K562 (cell line): ENCODE results near the gene UBN1. TPM values are rescaled to one million over a fixed set of nuclear protein-coding genes. Genes with fewer than 3 reads are reported as not detected.

Experiments
- MYC ChIP-seq, 2 experiments: fragments of 250-450 bp in 1 of 2; sonication (Bioruptor Pico) in 1 of 2; IDR thresholded peaks; 2 replicates each; pipeline versions ENCODE4 v1.5.1 to v1.6.1; 2012 to 2021; ENCODE audit warnings: low read depth in 2 of 2, borderline replicate concordance in 1 of 2, improper control_type of control experiment in 1 of 2, low read length in 1 of 2, mild to moderate bottlenecking in 1 of 2, moderate library complexity in 1 of 2
- TCF7L2 ChIP-seq: fragments of 150-350 bp; IDR thresholded peaks from 2 replicates; pipeline ENCODE4 v1.6.1; 2016; ENCODE audit warnings: low read depth, mild to moderate bottlenecking, low read length, moderate library complexity
- ZBTB7A ChIP-seq: IDR thresholded peaks from 2 replicates; pipeline ENCODE4 v1.6.1; 2011; ENCODE audit warnings: low read depth, mild to moderate bottlenecking, low read length, moderate library complexity, borderline replicate concordance; ENCODE audit not compliant: control insufficient read depth
- polyA plus RNA-seq, 8 experiments: library from polyadenylated mRNA; depleted of rRNA in 4 of 8; stranded (reverse) in 5 of 8; unstranded in 3 of 8; fragments of >200 nt; fragmentation: Nextera tagmentation in 2 of 8; fragmentation: Illumina TruSeq in 1 of 8; extraction: Ambion mirVana in 2 of 8; extraction: Trizol in 1 of 8; gene quantifications; 2 replicates each; pipeline versions ENCODE4 v1.2.1 to v1.2.3, GENCODE V29; 2011 to 2014; ENCODE audit warnings: inconsistent platforms in 1 of 8, missing spikeins in 1 of 8
- total RNA-seq, 7 experiments: library from RNA; depleted of rRNA in 6 of 7; stranded (reverse); fragments of >200 nt in 6 of 7; fragmentation: Illumina TruSeq in 2 of 7; extraction: Trizol in 2 of 7; gene quantifications; 2 replicates each; pipeline versions ENCODE4 v1.2.1 to v1.2.3, GENCODE V29; 2011 to 2021; ENCODE audit warnings: low replicate concordance in 1 of 7
- TF ChIP-seq, protein P1 (sequence below), 2 experiments: fragments of 450-650 bp; formaldehyde crosslinking in 1 of 2; IDR thresholded peaks; 2 replicates each; pipeline versions ENCODE4 v1.4.0 to v1.6.1; 2014 to 2020; ENCODE audit warnings: mild to moderate bottlenecking in 2 of 2, borderline replicate concordance in 1 of 2, low read depth in 1 of 2
- TF ChIP-seq, protein P2 (sequence below): IDR thresholded peaks from 2 replicates; pipeline ENCODE4 v1.6.1; 2011; ENCODE audit not compliant: insufficient read length; ENCODE audit errors: extremely low read depth
- TF ChIP-seq, protein P3 (sequence below), 2 experiments: fragments of 450-650 bp in 1 of 2; sonication (generic) in 1 of 2; formaldehyde crosslinking in 1 of 2; IDR thresholded peaks; 2 replicates each; pipeline versions ENCODE4 v1.7.1 to v1.9.0; 2016 to 2022; ENCODE audit warnings: inconsistent platforms in 1 of 2, mild to moderate bottlenecking in 1 of 2, missing genetic modification reagents in 1 of 2

The UBN1 gene
- total and polyA plus RNA-seq, 9 of the 15 experiments (the other 6 are each of a cell fraction or from before 2014, with no cell fraction given) = 1.5 to 45.7 (median 20.6) TPM

DNA sequence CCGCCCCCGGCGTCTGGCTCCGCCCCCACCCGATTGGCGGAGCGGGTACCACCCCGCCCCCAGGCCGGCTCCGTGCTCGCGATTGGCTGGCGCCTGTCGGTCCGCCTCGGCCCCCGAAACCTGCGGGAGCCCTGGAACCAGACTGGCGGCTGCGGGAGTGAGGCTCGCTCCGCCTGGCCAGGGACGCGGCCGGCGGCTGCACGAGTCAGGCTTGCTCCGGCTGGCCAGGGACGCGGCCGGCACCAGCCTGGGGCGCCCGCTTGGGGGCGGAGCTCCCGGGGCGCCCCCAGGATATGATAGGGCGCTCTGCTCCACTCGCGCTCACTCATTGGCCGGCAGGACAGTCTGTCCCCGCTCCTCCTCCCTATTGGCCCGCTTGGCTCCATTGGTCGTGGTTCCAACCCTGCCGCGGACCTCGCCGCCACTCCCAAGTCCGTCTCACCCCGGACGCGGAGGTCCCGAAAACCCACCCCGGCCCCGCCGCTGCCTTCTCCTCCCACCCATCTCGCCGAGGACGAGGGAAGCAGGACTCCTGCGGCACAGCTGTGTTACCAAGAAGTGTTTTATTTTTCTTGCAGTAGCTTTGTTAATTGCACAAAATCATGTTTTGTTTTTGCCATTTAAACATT is 44.5 kb upstream of the UBN1 start (continued):
- TF ChIP-seq TCF7L2 = no peak
- 0 out of 2 replicates have a peak, but pooled peaks have one; percentile 2 for TF ChIP-seq MYC (IDR thresholded peaks at IDR 0.05; ENCODE audit: low read depth, low read length)
- no peak for TF ChIP-seq MYC (CRISPR knock-in tag; IDR thresholded peaks at IDR 0.05; ENCODE audit: borderline replicate concordance, low read depth)
- TF ChIP-seq ZBTB7A = peak; percentile 46; the same call in 1 of the 2 replicates
- TF ChIP-seq, protein P1, sequence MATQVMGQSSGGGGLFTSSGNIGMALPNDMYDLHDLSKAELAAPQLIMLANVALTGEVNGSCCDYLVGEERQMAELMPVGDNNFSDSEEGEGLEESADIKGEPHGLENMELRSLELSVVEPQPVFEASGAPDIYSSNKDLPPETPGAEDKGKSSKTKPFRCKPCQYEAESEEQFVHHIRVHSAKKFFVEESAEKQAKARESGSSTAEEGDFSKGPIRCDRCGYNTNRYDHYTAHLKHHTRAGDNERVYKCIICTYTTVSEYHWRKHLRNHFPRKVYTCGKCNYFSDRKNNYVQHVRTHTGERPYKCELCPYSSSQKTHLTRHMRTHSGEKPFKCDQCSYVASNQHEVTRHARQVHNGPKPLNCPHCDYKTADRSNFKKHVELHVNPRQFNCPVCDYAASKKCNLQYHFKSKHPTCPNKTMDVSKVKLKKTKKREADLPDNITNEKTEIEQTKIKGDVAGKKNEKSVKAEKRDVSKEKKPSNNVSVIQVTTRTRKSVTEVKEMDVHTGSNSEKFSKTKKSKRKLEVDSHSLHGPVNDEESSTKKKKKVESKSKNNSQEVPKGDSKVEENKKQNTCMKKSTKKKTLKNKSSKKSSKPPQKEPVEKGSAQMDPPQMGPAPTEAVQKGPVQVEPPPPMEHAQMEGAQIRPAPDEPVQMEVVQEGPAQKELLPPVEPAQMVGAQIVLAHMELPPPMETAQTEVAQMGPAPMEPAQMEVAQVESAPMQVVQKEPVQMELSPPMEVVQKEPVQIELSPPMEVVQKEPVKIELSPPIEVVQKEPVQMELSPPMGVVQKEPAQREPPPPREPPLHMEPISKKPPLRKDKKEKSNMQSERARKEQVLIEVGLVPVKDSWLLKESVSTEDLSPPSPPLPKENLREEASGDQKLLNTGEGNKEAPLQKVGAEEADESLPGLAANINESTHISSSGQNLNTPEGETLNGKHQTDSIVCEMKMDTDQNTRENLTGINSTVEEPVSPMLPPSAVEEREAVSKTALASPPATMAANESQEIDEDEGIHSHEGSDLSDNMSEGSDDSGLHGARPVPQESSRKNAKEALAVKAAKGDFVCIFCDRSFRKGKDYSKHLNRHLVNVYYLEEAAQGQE (IDR thresholded peaks at IDR 0.05; ENCODE audit: borderline replicate concordance) = peak; percentile 74
- TF ChIP-seq, protein P1 (CRISPR knock-in tag; IDR thresholded peaks at IDR 0.05; ENCODE audit: low read depth) = peak; percentile 64; the same call in 1 of the 2 replicates
- TF ChIP-seq, protein P2, sequence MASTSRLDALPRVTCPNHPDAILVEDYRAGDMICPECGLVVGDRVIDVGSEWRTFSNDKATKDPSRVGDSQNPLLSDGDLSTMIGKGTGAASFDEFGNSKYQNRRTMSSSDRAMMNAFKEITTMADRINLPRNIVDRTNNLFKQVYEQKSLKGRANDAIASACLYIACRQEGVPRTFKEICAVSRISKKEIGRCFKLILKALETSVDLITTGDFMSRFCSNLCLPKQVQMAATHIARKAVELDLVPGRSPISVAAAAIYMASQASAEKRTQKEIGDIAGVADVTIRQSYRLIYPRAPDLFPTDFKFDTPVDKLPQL = no peak
- TF ChIP-seq, protein P3, sequence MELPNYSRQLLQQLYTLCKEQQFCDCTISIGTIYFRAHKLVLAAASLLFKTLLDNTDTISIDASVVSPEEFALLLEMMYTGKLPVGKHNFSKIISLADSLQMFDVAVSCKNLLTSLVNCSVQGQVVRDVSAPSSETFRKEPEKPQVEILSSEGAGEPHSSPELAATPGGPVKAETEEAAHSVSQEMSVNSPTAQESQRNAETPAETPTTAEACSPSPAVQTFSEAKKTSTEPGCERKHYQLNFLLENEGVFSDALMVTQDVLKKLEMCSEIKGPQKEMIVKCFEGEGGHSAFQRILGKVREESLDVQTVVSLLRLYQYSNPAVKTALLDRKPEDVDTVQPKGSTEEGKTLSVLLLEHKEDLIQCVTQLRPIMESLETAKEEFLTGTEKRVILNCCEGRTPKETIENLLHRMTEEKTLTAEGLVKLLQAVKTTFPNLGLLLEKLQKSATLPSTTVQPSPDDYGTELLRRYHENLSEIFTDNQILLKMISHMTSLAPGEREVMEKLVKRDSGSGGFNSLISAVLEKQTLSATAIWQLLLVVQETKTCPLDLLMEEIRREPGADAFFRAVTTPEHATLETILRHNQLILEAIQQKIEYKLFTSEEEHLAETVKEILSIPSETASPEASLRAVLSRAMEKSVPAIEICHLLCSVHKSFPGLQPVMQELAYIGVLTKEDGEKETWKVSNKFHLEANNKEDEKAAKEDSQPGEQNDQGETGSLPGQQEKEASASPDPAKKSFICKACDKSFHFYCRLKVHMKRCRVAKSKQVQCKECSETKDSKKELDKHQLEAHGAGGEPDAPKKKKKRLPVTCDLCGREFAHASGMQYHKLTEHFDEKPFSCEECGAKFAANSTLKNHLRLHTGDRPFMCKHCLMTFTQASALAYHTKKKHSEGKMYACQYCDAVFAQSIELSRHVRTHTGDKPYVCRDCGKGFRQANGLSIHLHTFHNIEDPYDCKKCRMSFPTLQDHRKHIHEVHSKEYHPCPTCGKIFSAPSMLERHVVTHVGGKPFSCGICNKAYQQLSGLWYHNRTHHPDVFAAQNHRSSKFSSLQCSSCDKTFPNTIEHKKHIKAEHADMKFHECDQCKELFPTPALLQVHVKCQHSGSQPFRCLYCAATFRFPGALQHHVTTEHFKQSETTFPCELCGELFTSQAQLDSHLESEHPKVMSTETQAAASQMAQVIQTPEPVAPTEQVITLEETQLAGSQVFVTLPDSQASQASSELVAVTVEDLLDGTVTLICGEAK (IDR thresholded peaks at IDR 0.05) = 0 out of 2 replicates have a peak, but pooled peaks have one; percentile 28
- TF ChIP-seq, protein P3 (CRISPR knock-in tag; IDR thresholded peaks at IDR 0.05) = no peak
